HG02884 (cell line): ENCODE results near the gene AP2A1.

Experiments used
- ATAC-seq: cut with Tn5 transposase; IDR thresholded peaks from one replicate; pipeline ENCODE4 v1.9.1; 2021; ENCODE audit warnings: mild to moderate bottlenecking, moderate library complexity; ENCODE audit not compliant: unreplicated experiment

Gene AP2A1

GRCh38 chr19:49852631-49853126 is 85.9 kb downstream of the AP2A1 start:
- no peak for ATAC-seq

GRCh38 chr19:49853852-49854377 is 87.1 kb downstream of the AP2A1 start:
- ATAC-seq = no peak

GRCh38 chr19:49854378-49855263 is 87.8 kb downstream of the AP2A1 start:
- no peak for ATAC-seq

- no peak for ATAC-seq
Observed at GRCh38 chr19:49855277-49855675, 88.5 kb downstream of the AP2A1 start.

- ATAC-seq = no peak
Observed at GRCh38 chr19:49855676-49856573, 89.1 kb downstream of the AP2A1 start.

GRCh38 chr19:49856574-49857021 is 89.8 kb downstream of the AP2A1 start:
- ATAC-seq = no peak
